ENCODE data around the gene ZRANB2. TPM values are rescaled to one million over a fixed set of nuclear protein-coding genes. Genes with fewer than 3 reads are reported as not detected.

The ZRANB2 gene
- total and polyA plus RNA-seq, 9 of the 15 experiments (the other 6 are each of a cell fraction or from before 2014, with no cell fraction given) = 80.8 to 264 (median 157) TPM

DNA sequence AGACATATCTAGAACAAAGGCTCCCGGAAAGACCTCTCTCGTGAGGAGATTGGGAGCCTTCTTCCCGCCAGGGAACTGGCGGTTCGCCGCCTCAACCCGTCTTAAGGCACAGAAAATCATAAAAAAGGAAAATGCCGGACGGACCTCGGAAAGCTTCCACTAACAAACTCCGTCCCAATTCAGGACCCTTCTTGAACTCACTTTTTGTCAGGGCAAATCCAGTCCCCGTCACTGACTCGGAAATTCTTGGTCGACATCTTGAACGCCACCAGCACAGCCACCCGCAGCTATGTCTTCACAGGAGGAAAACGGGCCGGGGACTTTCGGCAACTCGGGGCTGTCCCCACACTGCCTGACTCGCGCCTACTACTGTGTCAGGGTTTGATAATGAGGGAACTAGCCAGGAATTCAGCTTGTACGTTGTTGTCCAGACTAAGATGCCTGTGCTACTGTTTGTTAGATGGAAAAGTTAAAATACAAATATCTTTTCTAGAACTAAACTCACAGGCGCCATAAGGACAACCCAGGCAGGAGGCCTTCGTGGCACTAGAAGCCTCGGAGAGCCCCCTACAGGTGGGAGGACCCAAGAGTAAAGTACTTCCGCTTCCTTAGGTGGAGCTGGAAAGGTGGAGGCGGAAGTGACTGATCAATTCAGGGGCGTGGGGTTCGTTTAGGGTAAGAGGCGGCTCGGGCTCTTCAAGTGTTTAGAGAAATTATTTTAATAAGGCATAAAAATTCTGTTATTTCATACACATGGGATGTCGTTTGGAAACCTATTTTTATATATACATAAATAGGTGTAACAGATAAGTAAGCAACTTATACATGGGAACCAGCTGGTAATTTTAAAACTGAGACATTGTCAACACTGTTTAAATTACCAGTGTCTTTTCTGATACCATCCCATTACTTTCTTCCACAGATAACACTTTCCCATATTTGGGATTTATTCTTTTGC lies at the start of gene ZRANB2 (continued):
- no peak for TF ChIP-seq FOXO4 (CRISPR knock-in tag; IDR thresholded peaks at IDR 0.05)
- TF ChIP-seq XRCC5 (IDR thresholded peaks at IDR 0.05; ENCODE audit: low read depth, low read length) = peak; percentile 69; the same call in 1 of the 2 replicates
- no peak for TF ChIP-seq ZNF699 (CRISPR knock-in tag; IDR thresholded peaks at IDR 0.05; ENCODE audit: insufficient replicate concordance)
- TF ChIP-seq CUX1 (CRISPR knock-in tag; IDR thresholded peaks at IDR 0.05) = no peak
- TF ChIP-seq HDAC3 (IDR thresholded peaks at IDR 0.05; ENCODE audit: borderline replicate concordance, partially characterized antibody) = peak; percentile 27
- no peak; the same call in 1 of the 2 replicates for TF ChIP-seq MEF2D (tag; conservative IDR thresholded peaks at IDR 0.05; ENCODE audit: low read depth)
- TF ChIP-seq ARID2 (IDR thresholded peaks at IDR 0.05) = no peak
- TF ChIP-seq ZNF282 (CRISPR knock-in tag; IDR thresholded peaks at IDR 0.05) = no peak
- no peak for TF ChIP-seq RBM15 (IDR thresholded peaks at IDR 0.05; ENCODE audit: insufficient read depth, low read length)
- TF ChIP-seq, protein P1, sequence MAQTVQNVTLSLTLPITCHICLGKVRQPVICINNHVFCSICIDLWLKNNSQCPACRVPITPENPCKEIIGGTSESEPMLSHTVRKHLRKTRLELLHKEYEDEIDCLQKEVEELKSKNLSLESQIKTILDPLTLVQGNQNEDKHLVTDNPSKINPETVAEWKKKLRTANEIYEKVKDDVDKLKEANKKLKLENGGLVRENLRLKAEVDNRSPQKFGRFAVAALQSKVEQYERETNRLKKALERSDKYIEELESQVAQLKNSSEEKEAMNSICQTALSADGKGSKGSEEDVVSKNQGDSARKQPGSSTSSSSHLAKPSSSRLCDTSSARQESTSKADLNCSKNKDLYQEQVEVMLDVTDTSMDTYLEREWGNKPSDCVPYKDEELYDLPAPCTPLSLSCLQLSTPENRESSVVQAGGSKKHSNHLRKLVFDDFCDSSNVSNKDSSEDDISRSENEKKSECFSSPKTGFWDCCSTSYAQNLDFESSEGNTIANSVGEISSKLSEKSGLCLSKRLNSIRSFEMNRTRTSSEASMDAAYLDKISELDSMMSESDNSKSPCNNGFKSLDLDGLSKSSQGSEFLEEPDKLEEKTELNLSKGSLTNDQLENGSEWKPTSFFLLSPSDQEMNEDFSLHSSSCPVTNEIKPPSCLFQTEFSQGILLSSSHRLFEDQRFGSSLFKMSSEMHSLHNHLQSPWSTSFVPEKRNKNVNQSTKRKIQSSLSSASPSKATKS (CRISPR knock-in tag; IDR thresholded peaks at IDR 0.05) = no peak

Data from K562 (cell line).